ENCODE data around the gene CDAN1.

The CDAN1 gene

GRCh38 chr15:42679285-42680141, 57.4 kb downstream of the CDAN1 start:
- Histone ChIP-seq H3K36me3 (ENCODE audit: control insufficient read depth, insufficient read depth, low read length) (peaks cover 5% of the 10 kb centered on the region), H3K27me3 (replicated peaks; ENCODE audit: control insufficient read depth, insufficient read depth, low read length, poor library complexity, severe bottlenecking) (no peaks in the 10 kb centered on the region), H3K4me3 (ENCODE audit: insufficient read depth, low read depth, low read length, poor library complexity, severe bottlenecking) (no peak overlapping the region), H3K4me1 (ENCODE audit: control insufficient read depth, insufficient read depth, low read length, poor library complexity, severe bottlenecking) (no peaks in the 10 kb centered on the region), H3K9me3 (ENCODE audit: control insufficient read depth, low read length) (no peaks in the 10 kb centered on the region), H3K27ac (ENCODE audit: insufficient read depth, low read length, poor library complexity, severe bottlenecking) (no peak overlapping the region)
- no peak for DNase-seq

- no peaks in the 10 kb centered on the region for H3K27me3 ChIP-seq (replicated peaks; ENCODE audit: control insufficient read depth, insufficient read depth, low read length, poor library complexity, severe bottlenecking)
- H3K9me3 ChIP-seq (ENCODE audit: control insufficient read depth, low read length), result no peaks in the 10 kb centered on the region
- H3K4me1 ChIP-seq (ENCODE audit: control insufficient read depth, insufficient read depth, low read length, poor library complexity, severe bottlenecking), result no peaks in the 10 kb centered on the region
- H3K4me3 ChIP-seq (ENCODE audit: insufficient read depth, low read depth, low read length, poor library complexity, severe bottlenecking), result no peak overlapping the region
- H3K36me3 ChIP-seq (ENCODE audit: control insufficient read depth, insufficient read depth, low read length), result peaks cover 5% of the 10 kb centered on the region
- H3K27ac ChIP-seq (ENCODE audit: insufficient read depth, low read length, poor library complexity, severe bottlenecking), result no peak overlapping the region
- no peak for DNase-seq
Observed at GRCh38 chr15:42675021-42675420, 61.9 kb downstream of the CDAN1 start.

GRCh38 chr15:42674472-42674871, 62.5 kb downstream of the CDAN1 start:
- H3K4me1 ChIP-seq (ENCODE audit: control insufficient read depth, insufficient read depth, low read length, poor library complexity, severe bottlenecking), result no peaks in the 10 kb centered on the region
- H3K27ac ChIP-seq (ENCODE audit: insufficient read depth, low read length, poor library complexity, severe bottlenecking), result no peak overlapping the region
- H3K27me3 ChIP-seq (replicated peaks; ENCODE audit: control insufficient read depth, insufficient read depth, low read length, poor library complexity, severe bottlenecking), result no peaks in the 10 kb centered on the region
- H3K36me3 ChIP-seq (ENCODE audit: control insufficient read depth, insufficient read depth, low read length), result peaks cover 5% of the 10 kb centered on the region
- no peak overlapping the region for H3K4me3 ChIP-seq (ENCODE audit: insufficient read depth, low read depth, low read length, poor library complexity, severe bottlenecking)
- H3K9me3 ChIP-seq (ENCODE audit: control insufficient read depth, low read length), result no peaks in the 10 kb centered on the region
- DNase-seq, result no peak

Data from effector memory CD4-positive, alpha-beta T cell (primary cell).